Muscle of arm (tissue), 12 donors: ENCODE data around the gene CCDC57. TPM values are rescaled to one million over a fixed set of nuclear protein-coding genes. Genes with fewer than 3 reads are reported as not detected.

ENCODE experiments used
- DNase-seq: peaks from one replicate; pipeline ENCODE4 v3.0.0-alpha.2; 2013
- polyA plus RNA-seq, 12 donors: library from polyadenylated mRNA; unstranded; fragments of 120-200 nt; gene quantifications; one replicate each; pipeline ENCODE4 v1.2.1, GENCODE V29; 2013; ENCODE audit not compliant: insufficient read length in 12 of 12

Gene CCDC57
- polyA plus RNA-seq, 12 donors = 18.1 to 66.0 (median 22.2) TPM; not detected in 1

DNA sequence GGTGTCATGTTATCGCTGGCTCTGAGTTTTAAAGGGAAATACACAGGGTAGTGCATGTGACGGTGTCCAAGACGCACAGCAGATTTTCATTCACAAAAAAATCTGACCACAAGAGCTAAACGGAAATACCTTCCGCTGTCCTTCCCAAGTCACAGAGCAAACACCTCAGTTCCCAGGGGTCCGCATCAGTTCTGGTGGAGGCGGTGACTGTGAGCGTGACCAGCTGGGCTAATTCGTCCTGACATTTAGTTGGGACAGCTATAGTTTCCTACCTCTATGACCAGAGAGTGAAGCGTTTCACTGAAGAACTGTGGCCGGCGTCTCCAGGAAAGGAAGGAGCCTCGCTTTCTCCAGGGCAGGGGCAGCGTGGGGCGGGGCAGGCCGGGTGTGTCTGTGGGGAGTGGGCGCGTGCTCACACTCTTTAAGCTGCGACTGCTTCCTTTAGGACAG lies 104.1 kb downstream of the CCDC57 start:
- no peak for DNase-seq

DNA sequence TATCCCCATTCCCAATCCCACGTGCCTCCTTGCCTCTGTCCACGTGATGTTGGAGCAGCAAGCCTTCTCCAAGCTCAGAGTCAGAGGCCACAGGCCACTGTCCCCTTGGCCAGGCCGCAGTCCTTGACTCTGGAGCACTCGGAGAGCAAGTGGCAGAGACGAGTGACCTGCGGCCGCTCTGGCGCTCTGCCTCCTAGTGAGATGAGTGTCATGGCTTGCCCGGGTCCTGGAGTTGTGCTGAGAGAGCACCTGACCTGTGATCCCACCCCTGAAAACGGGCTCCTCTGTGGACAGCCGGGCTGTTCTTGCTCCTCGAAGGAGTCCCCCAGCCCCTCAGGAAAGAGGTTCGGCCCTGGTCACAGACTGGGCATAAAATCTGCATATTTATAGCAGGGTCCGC lies 104.6 kb downstream of the CCDC57 start:
- no peak for DNase-seq

DNA sequence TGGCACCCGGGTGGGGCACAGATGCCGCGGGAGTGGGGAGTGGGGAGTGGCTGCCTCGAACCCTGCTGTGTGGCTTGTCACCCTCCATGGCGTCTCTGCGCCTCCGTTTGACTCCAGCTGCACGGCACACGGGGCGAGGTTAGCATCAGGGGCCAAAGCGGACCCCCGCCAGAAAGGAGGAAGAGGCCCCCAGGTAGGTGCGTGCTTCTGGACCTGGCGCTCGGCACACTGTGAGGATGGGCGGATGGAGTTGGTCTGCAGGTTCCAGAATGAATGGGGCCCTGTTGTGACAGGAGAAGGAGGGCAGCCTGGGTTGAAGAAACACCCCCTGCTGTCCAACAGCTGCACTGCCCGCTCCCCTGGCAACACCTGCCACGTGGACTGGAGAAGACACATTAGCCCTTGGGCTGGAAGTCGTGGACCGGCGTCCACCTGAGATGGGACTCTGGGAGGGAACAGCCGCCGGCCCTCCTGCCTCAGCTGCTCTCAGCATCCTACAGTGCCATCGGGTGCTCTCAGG lies 105.2 kb downstream of the CCDC57 start:
- DNase-seq = no peak

DNA sequence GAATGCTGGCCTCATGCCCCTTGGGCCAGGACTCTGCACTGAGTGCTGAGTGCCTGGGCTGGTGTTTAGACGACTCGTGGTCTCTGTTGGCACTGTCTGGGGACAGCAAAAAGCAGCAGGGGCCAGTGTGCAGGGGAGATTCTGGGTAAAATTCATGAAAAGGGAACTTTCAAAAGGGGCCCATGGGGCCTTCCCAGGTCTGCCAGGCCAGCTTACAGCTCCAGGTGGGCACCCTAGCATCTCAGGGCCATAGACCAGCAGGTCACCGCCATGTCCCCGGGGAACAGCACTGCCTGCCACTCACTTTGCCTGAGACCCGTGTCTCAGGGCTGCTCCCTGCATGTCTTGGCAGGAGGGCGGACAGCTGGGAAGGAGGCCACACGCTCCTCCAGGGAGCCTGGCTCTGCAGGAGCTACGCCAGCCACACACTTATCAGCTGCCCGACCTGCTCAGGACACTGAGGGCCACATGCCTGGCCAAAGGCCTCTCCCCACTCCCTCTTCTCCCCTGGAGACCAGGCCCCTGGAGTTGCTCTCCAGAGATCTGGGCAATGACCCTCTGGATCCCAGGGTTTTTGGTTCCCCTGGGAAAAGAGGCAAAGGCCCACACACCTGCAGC lies 105.8 kb downstream of the CCDC57 start:
- DNase-seq = no peak

DNA sequence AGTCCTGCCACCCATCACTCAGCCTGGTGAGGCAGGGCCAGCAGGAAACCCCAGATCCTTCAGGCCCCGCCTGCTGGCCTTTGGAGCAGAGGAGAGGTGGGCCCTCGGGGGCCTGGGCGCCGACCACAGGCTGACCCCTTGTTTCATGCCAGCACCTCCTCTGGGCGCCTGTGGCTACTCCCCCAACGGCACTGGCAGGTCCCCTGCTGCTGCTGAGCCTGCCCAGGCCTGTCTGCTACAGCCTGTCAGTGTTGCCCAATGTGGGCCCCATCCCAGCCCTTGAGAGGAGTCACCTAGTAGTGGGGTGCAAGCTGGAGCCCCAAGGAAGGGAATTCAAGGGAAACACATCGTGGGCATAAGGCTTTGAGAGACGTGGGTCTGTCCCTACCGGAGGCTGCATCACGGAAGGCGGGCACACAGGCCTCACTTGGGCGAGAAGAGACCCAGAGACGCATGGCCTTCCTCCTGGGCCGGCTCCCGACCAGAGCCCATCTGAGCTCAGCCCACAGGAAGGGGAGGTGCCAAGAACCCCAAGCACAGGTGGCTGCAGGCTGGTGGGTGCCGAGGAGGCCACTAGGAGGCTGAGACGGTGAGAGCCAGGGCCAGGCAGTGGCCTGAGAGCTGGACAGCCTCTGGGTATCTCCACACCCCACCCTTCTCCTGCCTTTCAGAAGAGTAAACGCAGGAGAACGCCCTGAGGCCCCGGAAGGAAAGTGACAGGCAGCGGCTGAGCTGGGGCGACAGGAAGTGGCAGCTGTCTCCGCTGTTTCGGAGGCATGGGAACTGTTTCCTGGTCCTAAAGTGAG lies 106.6 kb downstream of the CCDC57 start:
- no peak for DNase-seq

DNA sequence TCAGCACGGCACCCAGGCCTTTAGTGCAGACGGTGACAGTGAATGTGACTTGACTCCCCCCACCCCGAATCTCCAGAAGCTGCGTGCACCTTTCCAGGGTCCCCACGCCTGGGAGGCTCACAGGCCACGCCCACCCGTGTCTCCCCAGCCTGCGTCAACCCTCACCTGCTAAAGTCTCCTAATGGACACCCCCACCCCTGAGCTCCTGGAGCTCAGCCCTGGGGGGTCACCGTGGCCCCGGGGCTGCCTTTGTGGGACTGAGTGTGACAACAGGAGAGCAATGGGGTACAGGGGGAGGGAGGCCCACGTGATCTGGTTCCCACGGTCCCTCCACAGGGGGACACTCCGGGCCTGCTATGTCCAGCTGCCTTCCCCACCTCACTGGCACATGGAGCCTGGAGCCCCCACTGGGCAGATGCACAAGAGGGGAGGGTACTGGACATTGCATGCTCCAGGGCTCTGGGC lies 107.2 kb downstream of the CCDC57 start:
- no peak for DNase-seq

DNA sequence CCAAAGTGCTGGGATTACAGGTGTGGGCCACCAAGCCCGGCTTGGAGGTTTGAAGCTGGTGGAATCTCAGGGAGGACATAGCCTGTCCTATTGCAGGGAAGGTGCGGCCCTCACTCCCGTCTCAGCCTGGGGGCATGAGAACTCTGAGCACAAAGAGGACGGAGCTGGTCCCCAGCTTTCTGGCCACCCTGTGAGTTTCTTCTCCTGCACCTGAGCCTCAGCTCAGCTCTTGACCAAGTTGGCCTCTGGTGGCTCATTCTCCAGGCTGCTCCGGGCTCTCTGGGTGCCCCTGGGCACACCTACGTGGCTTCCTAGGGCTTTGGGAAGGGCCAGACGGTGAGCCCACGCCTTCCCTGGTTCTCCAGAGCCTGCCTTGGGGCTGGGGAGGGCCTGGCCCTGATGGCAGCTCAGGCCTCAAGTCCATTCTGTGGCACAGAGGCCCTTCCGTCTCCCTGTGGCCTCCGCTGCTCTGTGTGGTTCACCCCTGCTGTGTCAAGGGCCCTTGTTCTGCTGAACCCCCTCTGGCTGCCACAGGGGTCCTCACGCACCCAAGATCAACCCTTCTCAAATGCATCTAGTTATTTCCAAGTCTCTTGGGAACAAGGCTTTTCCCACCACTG lies 107.7 kb downstream of the CCDC57 start:
- no peak for DNase-seq

DNA sequence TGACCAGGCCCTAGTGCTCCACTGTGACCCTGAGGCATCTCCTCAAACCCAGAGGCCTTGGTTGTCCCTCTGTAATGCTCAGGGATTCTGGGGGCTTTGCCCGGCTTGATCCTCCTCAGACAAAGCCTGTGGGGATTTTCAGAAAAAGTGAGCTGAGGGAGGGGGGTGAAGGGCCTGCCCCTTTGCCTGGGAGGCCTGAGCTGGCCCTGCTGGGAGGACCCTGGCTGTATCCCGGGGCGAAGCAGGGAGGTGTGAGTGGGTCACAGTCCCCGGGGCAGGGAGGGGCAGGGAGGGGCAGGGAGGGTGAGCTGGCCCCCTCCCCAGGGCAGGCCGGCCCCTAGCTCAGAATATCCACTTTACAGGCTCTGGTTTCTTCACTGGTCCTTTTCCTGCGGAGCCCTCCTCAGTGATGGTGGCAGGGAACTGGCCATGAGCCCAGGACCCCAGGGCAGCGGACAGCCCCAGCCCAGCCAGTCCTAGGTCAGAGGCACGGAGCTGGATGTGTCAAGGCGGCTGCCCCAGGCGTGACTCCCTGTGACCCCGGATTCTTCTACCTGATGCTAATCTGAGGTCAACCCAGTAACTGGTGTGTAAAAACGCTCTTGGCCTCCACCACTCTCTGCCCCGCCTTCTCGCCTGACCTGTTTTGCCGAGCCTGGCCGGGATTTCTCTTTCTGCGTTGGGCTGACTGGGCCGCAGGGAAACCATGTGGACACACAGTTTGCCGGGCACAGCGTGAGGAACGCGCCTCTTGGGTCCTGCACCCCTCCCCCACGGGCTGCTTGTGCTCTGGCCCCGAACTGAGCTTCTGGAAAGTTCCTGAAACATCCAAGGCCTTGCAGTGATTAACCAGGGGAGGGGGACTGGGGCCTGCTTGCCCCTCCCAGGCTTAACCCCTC lies 108.8 kb downstream of the CCDC57 start:
- DNase-seq = peak; percentile 66

DNA sequence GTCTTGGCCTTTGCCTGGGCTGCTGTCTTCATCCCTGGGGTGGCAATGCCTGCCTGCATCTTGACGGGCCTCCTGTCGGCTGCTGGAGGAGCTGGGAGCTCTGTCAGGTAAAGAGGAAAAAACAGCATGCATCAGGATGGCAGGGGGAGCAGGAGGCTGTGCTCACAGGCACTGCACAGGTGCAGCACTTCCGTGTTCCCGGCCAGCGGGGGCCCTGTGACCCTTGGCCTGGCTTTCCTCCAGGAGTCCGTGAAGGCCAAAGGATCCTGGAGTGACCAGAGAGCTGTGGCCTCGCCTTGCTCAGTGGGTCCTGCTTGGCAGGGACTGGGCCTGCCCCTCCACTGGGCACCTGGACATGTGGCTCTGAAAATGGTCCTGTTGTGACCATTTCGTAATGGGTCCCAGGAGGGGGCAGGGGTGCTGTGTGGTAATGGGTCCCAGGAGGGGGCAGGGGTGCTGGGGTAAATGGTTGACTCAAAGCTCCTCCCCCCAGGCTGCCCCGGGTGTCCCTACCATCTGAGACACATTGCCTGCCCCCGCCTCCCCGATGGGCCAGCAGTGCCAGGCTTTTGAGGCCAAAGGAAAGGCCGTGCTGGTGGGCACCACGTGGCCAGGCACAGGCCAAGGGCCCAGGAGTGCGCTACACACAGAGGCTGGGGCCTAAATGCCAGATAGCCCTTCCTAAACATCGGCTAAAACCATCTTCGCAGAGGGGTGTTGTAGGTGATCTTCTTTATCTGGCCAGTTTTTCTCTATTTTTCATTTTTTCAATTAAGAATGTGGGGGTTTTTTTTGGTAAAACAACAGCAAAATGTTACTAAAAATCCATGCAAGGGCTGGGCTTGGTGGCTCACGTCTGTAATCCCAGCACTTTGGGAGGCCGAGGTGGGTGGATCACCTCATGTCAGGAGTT lies 110.6 kb downstream of the CCDC57 start:
- no peak for DNase-seq

DNA sequence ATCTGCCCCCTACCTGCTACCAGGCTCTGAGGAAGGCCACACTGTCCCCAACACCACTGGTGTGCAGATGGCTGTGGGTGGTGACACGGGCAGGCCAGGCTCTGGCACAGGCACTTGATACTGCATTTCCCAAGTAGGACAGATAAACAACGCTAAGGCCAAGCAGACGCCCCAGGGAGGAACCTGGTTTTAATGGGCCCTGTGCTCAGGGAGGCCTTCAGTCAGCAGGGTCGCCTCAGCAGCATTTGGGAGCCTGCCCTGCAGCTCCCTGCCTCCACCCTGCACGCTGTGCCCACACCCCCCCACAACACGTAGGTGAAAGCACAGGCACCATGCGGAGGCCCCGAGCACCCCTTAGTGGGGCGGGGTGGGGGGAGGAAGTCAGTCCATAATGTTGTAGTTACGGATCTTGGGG lies 111.3 kb downstream of the CCDC57 start:
- no peak for DNase-seq

DNA sequence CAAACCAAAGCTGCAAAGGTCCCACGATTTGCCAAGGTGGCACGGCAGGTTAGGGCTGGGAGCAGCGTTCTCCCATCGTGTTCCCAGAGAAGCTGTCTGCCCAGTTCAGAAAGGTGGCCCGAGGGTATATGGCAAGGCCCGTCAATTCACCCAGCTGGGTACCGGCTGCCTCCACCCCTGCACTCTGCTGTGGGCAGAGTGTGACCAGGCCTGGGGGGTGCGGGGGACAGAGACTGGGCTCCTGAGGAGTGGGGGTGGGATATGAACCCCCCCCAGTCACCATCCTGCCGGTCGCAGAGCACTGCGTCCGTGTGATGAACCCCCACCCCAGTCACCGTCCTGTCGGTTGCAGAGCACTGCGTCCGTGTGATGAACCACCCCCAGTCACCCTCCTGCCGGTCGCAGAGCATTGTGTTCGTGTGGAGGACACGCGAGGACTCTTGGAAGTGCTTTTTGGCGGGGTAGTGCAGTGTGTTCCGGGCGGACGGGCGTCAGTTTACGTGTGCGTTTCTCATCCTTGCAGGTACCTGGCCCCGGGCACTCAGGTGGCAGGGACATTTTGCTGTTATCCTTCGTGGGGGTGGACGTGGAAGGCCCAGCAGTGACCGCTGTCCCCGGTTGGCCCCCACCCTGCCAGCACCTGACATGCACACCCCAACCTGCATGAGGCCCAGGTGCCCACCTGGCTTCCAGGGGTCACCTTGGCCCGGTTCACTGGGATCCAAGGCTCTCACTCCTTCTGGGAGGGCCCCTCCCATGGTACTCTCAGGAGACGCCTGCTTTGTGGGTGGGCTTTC lies 111.9 kb downstream of the CCDC57 start:
- DNase-seq = no peak

DNA sequence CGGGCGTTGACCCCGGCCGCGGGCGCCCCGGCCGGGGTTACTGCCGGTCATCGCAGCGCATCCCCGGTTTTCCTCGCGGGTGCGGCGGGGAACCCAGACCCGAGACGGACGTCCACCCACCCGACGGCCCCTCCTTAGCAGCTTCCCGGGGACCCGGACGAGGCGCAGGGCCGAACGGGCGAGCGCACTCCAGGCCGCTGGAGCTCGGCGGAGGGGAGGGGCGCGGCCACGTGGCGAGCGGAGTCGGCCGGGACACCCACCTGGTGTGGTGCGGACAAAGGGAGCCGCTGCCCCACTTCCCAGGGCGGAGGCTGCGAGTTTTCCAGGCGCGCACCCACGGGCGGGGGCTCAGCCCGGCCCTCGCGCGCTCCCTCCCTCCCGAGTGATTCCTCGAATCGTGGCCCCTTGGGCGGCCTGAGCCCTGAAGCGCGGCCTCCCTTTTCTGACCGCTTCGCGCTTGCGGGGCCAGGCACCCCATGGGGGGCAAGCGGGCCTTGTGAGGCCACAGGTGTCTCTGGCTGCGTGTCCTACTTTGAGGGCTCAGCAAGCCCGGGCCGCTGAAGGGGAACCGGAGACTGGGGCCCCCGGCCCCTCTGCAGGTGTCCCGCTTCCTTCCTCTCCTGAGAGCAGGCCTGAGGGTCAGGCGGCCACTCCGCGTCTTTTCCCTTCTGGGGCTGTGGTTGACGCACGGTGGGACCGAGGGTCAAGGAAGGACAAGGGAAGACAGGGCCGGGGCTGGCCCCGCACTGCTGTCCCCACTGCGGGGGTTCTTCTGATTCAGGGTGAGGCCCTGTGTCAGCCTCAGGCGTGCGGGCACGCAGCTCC lies 113.5 kb downstream of the CCDC57 start:
- no peak for DNase-seq

DNA sequence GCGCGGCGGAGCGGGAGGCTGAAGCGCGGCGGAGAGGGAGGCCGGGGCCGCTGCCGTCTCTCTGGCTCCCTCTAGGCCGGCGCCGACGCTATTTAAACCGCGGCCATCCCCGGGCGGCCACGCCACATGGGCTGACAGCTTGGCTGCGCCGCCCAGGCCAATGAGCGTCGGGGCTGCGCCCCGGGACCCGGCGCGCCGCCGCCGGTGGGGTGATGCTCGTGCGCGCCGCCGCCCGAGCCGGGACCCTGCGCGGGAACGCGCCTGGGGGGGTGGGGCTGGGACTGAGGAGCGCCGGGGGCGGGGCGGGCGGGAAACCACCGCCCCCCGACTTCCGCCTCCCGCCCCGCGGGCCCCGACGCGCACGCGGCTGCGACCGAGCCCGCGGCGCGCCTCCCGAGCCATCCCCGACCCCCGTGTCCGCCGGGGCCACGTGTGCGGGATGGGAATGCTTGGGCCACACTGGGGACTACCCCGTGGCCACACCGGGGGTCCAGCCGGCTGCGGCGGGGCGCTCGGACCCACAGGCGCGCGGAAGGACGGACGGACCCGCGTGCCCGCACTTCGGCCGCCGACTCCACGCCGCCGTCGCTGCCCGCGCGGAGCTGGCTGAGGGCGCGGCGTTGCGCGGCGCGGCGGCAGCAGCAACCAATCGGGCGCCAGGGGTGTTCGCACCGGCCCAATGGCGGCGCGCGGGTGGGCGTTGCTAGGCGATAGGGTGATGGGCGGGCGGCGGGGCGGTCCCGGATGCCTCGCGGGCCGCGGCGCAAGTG lies 114.3 kb downstream of the CCDC57 start, which contains the start of gene FASN:
FASN (minus strand) TSS at position 68 of the 770 bp plus-strand sequence. CDS start 1,791 bp downstream, outside the sequence.
- peak; percentile 92 for DNase-seq

DNA sequence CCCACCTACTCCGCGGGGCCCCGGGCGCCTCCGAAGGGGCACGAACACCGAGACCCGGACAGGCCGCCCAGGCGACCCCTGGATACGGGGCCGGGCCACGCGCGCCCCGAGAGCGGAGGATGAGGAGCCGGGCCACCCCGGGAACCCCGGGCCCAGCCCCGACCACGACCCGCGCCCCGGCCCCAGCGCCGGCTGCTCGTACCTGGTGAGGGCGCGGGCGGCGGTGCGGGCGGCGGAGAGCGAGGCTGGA lies 114.8 kb downstream of the CCDC57 start:
- DNase-seq = no peak

DNA sequence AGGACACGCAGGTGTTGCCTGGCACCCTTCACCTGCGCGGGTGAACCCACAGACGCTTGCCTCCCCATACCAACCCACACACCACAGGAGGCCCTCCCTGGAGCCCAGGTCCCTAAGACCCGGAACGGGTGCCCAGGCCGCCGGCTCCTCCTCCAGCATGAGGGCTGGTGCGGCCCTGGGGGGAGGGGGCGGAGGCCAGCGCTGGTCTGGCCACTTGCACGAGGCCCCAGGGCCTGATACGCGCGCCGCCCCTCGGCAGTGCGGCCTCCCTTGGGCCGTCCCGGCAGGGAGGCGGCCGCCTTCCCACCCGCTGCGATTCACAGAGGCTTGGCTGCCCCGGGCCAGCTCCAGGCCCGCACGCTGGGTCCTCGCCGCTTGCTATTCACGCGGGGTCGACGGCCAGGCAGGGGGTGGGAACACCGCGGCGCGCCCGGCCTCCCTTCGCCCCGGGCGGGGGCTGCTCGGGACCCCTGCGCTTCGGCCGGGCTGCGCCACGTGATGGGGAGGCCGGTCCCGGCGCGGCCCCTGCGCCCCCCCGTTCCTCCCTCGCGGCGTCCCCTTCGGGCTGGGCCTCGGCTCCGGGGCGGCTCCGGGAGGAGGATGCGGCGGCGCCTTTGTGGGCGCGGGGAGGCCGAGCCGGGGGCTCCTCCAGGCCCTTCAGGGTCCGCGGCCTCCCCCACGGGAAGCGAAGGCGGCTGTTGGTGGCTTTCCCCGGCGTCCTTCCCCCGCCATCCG lies 115.3 kb downstream of the CCDC57 start:
- no peak for DNase-seq

DNA sequence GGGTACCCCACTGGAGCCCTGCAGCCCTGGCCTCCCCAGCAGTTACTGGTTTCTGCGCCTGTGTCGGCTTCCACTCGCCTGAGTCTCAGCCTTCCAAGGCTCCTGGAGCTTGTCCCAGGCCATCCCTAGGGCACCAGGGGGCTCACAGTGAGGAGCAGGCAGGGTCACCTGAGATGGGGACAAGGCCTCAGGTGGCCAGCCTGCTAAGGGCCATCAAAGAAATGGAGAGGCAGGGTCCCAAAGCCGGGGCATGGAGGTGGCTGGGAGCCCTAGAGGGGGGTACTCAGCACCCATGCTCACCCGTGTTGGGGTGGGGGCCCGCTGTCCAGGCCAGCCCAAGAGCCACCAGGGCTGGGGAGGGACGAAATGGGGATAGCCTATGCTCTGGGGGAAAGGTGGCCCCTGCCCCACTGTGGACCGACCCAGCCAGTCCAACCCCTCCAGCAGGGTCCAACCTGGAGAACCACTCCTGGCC lies 115.9 kb downstream of the CCDC57 start:
- DNase-seq = no peak
